Activated T-helper 9 cell treated with anti-CD3 and anti-CD28 coated beads, Interleukin-2, amount 50 U/mL, for 16 hours (primary cell): ENCODE data around the gene AK3.
"Not testable (repeated sequence)": the region's sequence is repeated elsewhere in the genome, so short reads cannot be mapped to it uniquely, and the experiment has no call there.

ENCODE experiments used
- DNase-seq: peaks from one replicate; pipeline ENCODE4 v3.0.0-alpha.2; 2020; ENCODE audit warnings: low read depth

The AK3 gene

DNA sequence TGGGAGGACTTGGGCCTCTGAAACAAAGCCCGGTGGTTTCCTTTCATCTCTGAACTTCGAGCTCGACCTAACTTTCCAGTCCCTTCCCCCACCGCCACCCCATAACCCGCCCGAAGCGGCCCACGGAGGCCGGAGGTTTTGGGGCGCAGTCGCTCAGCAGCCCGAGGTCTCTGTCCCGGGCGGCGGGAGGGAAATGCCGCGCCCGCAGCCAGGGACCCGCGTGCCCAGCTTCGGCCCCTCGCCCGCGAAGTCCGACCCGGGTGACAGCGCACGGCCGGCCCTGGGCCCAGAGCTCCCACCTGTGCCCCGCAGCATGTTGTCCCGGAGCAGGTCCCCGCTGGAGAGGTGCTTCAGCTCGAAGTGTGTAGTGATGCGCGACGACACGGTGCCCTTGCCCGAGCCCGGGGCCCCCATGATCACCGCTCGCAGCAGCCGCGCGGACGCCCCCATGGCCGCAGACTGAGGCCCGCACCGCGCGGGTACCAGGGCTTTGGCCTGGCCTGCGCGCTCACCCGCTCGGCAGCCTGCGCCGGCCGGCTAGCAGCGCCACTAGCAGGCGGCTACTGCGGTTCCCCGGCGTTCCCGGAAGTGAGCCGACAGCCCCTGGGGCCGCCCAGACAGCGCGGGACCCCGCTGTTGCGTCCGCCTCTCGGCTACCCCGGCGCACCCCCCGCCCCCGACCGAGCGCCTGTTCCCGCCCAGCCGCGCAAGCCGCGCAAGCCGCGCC, at the start of gene AK3:
AK3 (minus strand) TSS at position 565 of the 727 bp plus-strand sequence; CDS start at position 450, 115 bp downstream.
- peak; percentile 72 for DNase-seq

DNA sequence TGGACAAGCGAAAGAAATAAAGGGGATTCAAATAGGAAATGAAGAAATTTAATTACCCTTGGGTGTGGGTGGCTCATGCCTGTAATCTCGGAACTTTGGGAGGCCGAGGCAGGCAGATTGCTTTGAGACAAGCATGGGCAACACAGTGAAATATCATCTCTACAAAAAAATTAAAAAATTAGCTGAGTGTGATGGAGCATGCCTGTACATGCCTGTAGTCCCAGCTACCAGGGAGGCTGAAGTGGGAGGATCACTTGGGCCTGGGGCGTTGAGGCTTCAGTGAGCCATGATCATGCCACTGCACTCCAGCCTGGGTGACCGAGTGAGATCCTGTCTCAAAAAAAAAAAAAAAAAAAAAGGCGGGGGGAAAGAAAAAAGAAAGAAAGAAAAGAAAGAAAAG, 47.7 kb upstream of the AK3 start:
- no peak for DNase-seq

DNA sequence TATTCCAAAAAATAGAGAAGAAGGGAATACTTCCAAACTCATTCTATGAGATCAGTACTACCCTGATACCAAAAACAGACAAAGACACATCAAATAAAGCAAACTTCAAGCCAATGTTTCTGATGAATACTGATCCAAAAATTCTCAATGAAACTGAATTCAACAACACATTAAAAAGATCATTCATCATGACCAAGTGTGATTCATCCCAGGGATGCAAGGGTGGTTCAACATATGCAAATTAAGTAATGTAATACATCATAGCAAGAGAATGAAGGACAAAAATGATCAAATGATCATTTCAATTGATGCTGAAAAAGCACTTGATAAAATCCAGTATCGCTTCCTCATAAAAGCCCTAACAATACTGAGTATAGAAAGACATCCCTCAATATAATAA, 46.9 kb upstream of the AK3 start:
- no peak for DNase-seq

DNA sequence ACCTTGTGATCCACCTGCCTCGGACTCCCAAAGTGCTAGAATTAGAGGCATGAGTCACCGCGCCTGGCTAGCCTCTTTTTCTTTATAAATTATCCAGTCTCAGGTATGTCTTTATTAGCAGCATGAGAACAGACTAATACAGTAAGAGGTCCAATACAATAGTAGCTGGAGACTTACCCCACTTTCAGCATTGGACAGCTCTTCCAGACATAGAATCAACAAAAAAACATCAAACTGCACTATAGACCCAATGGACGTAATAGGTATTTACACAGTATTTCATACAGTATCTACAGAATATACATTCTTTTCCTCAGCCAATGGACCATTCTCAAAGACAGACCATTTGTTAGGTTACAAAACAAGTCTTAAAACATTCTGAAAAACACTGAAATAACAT, 45.6 kb upstream of the AK3 start:
- no peak for DNase-seq

DNA sequence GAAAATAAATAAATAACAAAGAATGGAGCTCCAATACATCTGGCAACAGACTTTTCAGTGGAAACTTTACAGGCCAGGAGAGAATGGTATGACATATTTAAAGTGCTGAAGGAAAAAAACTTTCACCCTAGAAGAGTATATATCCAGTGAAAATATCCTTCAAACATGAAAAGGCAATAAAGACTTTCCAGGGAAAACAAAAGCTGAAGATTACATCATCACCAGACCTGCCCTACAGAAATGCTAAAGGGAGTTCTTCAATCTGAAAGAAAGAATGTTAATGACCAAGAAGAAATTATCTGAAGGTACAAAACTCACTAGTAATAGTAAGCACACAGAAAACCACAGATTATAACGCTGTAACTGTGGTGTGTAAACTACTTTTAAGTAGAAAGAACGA, 43.4 kb upstream of the AK3 start:
- DNase-seq: no peak

DNA sequence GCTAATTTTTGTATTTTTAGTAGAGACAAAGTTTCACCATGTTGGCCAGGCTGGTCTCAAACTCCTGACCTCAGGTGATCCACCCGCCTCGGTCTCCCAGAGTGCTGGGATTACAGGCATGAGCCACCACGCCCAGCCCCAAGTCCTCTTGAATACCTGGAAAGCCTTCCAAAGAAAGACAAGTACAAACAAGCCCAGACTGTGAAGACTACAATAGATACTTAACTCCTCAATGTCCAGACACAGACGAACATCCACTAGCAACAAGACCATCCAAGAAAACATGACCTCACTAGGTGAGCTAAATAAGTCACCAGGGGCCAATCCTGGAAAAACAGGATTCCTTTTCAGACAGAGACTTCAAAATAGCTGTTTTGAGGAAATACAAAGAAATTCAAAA, 42.2 kb upstream of the AK3 start:
- DNase-seq: not testable (repeated sequence)

DNA sequence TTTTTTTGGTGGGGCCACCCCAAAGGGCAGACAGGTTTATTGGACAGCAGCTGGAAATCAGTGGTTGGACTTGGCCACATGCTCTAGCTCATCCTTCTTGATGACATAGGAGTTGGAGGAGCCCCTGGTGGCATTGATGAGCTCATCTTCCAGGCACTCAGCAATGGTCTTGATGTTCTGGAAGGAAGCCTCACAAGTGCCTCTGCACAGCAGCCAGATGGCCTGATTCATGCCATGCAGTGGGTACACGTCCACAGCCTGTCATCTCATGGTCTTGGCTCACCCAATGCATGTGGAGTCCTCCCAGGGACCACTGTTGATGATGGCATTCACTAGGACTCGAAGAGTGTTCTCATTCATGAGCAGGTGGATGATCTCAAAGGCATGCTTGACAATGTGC, 40.4 kb upstream of the AK3 start:
- no peak for DNase-seq

DNA sequence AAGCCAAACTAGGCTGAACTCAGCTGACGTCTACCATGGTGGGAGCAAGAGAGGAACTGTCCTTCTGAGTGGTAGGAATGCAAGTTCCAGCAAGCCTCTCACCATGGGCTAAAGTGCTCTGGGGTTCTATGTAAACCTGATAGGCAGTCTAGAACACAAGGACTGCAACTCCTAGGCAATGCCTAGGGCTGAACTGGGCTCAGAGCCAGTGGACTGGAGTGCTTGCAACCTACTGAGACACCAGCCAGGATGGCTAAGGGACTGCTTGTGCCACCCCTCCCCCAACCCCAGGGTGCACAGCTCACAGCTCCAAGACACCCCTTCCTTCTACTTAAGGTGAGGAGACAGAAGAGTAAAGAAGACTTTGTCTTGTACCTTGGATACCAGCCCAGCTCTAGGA, 39.6 kb upstream of the AK3 start:
- no peak for DNase-seq

DNA sequence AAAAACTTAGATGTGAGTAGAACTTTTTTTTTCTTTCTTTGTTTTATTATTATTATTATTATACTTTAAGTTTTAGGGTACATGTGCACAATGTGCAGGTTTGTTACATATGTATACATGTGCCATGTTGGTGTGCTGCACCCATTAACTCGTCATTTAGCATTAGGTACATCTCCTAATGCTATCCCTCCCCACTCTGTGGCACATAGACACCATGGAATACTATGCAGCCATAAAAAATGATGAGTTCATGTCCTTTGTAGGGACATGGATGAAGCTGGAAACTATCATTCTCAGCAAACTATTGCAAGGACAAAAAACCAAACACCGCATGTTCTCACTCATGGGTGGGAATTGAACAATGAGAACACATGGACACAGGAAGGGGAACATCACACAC, 34.0 kb upstream of the AK3 start:
- not testable (repeated sequence) for DNase-seq

DNA sequence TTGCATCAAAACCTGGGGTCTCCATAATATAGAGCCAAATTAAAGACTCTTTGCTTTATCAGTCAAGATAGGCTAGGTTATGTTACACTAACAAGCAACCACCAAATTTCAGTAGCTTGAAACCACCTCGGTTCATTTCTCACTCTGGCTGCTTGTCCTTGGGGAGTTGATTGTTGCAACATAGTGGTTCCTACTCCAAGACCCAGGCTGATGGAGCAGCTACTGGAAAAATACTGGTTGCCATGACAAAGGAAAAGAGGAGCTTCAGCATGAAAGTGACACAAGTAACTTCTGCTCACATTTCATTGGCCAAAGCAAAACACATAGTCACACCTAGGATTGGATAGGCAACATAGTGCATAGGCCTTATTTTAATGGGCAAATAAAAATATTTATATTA, 33.2 kb upstream of the AK3 start:
- DNase-seq: no peak

DNA sequence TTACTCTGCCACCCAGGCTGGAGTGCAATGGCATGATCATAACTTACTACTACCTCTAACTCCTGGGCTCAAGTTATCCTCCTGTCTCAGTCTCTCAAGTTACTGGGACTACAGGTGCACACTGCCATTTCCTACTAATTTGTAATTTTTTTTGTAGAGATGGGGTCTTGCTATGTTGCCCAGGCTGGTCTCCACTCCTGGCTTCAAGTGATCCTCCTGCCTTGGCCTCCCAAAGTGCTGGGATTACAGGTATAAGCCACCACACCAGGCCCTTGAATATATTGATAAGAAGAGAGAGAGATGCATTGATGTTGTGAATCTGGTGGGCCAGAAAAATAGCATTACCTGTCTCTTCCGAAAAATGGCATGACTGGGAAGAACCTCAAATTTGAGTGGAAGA, 30.8 kb upstream of the AK3 start:
- no peak for DNase-seq

DNA sequence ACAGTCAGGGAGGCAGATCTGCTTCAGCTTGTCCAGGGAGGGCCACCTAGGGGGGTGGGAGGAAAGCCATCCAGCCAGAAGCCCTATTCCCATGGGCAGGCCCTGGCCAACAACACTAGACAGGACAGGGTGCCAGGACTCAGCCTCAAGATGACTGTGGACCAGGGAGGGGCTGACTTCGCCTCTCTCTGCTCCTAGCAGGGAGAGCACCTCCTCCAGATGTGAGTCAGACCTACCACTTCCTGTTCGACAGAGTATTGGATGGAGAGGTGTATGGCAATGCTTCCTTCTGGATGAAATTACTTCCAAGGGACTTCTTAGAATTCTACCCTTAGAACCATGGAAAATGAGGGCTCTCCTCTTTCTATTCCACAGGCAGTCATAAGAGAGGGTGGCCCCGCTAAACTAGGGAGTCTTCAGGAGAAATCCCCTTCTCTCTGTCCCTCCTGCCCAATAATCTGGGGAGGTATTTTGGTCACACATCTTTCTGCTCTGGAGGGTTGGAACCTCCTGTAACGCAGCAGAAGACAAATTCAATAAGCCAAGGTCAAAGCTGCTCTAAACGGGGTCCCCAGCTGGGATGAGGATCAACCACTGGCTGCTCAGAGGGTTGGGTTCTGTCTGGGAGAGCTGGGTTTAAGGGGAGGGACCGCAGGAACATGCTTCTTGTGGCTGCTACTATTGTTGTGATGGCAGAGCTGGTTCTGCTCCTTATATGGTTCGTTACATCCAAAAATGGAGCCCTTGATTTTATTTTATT, 28.5 kb upstream of the AK3 start:
- no peak for DNase-seq

DNA sequence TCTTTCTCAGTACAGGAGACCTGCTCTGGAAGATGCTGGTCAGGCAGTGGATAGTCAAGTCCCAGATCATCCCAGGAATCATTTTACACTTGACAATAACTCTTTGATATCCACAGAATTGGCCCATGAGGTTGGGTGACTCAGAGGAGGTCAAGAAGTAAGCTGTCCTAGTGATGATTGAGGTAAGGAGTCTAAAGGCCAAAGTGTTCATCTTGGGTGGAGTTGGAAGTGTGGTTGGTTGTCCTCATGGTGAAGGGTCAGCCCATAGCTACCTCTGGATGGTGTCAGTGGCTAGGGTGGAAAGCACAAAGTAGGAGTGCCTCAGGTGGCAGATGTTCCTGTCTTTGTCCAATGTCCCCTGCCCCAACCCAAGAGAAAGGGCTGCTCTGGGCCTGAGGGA, 27.7 kb upstream of the AK3 start:
- DNase-seq: no peak

DNA sequence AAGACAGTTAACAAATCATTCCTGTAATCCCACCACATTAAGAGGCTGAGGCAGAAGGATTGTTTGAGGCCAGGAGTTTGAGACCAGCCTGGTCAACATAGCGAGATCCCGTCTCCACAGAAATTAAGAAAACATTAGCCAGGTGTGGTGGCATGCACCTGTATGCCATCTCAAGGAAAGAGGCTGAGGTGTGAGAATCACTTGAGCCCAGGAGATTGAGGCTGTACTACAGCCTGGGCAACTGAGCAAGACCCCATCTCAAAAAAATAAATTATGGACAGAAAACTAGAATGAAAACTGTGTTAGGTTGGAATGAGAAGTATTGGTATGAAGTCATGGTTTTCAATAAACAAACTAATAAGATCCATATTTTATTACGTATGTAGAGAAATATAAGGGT, 23.0 kb upstream of the AK3 start:
- no peak for DNase-seq

DNA sequence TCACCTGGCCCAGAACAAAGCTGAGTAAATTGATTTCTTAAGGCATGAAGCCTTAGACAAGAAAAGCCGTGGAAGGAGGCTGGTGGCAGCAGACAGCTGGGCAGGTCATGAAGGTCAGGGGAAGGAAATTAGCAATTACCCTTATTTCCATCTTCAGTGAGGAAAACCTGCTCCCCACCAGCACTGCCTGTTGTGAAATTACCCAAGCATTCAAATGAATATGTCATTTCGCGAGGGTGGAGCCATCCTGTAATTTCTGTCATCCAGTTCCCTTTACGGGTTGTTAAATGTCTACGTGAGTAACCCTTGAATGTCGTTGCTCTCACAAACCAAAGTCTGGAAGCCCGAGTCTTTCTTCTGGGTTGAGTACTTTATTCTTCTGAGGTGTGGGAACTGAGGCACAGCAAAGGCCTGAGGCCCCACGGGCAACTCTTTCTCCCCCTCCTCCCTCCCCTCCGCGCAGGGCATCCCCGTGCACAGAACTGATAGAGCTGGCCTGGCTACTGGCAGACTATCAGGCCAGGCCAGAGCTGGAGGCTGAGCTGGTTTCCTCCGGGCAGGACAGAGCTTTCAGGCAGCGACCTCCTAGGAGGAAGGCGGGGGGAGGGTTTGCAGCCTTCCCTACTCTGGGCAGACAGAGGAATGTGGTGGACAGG, 22.0 kb upstream of the AK3 start:
- no peak for DNase-seq

DNA sequence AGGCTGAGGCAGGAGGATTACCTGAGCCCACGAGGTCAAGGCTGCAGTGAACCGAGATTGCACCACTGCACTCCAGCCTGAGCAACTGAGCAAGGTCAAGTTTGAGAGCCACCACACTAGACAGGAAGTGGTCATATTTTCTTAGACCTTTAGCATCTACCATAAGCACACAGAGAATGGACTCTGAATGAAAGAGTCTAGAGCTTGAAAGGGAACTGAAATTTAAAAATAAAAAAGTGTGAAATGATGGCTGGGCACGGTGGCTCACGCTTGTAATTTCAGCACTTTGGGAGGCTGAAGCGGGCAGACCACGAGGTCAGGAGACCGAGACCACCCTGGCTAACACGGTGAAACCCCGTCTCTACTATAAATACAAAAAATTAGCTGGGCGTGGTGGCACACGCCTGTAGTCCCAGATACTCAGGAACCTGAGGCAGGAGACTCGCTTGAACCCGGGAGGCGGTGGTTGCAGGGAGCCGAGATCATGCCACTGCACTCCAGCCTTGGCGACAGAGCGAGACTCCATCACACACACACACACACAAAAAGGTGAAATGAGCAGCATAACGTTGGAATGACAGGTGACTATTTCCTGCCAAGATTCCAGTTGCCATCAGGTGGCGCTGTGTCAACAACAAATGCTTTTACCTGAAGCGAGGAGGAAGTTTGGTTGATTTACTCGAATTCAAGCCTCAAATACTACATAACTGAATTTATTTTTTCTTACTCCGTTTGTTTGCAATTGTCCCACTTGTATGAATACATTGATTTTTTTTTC, 21.3 kb upstream of the AK3 start:
- DNase-seq: peak; percentile 67

DNA sequence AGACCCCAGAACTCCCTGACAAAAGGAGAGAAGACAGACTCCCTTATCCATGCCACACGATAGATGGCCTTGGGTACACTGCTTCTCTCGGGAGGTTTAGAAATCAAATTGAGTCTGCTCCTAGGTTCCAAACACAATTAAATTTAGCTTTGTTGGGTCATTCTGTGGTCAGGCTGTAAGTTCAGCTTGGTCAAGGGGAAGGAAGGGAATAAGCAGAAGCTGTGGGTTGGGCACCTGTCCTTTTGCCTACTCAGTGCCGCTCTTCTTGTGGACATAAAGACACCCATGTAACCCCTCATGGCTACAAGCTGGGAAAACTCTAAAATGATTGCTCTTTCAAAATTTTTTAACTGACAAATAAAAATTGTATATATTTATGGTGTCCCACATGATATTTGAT, 19.1 kb upstream of the AK3 start:
- no peak for DNase-seq

DNA sequence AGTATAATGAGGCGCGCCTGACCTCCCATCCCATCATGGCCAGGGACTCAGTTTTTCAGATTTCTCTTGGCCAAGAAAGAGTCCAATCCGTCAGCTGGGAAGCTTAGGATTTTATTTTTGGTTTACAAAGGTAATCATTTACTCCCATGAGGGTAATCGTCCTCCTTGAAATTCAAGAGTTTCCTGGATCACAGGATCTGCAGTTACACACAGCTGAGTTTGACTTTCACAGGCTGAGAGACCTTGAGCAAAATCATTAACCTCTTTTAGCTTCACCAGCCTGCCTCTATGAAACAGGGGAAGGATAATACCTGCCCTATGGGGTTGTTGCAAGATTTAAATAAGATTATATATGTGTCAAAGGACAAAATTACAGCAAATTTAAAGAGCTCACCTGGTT, 15.4 kb upstream of the AK3 start:
- no peak for DNase-seq

DNA sequence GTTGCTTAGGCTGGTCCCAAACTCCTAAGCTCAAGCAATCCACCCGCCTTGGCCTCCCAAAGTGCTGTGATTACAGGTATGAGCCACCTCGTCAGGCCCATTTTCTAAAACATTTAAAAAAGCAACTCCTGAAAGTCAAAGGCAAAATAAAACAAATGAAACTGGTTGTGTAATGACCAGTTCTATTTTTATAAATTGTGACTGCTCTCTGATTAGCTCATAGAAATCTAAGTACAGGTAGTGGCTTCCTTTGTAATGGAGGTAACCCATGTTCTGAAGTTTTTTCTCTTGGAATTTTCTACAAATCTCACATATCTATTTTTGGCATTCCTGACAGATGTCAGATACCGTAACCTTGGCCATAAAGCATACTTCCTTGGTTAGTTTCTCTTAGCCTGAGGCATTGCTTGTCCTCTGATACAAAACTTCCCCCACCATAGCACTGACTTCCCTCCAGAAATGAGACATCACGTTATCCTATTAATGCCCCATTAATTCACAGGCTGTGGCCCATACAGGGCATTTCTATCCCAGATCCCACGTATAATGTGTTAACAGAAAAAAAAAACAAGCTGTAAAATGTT, 14.1 kb upstream of the AK3 start:
- no peak for DNase-seq

DNA sequence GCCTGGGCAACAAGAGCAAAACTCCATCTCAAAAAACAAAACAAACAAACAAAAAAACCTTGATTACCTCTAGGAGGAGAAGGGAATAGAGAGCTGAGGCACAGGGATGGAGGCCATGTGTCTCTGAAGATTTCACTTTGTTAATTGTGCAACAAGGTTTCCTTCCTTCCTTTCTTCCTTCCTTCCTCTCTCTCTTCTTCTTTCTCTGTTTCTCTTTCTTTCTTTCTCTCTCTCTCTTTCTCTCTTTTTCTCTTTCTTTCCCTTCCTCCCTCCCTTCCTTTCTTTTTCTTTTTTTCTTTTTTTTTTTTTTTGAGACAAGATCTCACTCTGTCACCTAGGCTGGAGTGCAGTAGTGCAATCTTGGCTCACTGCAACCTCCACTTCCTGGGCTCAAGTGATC, 13.5 kb upstream of the AK3 start:
- DNase-seq: not testable (repeated sequence)

DNA sequence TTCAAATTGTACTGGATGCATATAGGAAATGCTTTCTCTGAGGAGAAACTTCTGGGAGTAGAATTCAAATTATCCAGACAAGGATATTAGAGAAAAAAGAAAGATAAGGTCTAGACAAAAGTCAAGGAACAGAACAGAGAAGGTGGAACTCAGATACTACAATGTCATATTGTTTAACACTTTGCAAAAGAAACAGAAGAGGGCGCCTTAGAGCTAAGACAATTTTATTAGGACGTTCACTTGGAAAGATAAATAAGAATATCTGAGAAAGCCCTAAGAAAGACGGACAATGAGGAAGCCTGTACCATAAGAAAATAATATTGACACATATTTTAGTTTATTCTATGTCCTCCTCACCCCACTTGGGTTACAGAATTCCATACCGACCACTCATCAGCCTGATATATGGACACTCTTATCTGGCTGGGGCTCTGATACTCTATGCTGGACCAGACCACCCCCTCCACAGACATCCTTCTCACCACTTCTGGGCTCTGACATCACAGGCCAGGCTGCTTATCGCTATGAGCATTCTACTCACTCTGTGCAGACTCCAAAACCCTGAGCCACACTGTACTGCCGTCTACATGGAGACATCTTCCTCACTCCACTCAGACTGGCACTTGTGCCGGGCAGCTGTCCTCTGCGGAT, 9.1 kb upstream of the AK3 start:
- DNase-seq: no peak

DNA sequence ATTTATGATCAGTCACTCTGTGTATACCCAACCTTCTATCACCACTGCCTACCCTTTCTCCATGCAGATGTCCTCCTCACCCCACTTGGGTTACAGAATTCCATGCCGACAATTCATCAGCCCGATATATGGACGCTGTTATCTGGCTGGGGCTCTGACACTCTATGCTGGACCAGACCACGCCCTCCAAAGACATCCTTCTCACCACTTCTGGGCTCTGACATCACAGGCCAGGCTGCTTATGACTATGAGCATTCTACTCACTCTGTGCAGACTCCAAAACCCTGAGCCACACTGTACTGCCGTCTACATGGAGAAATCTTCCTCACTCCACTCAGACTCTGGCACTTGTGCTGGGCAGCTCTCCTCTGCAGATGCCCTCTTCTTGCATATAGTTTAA, 7.6 kb upstream of the AK3 start:
- no peak for DNase-seq
